Adrenal gland (tissue), 12 donors: ENCODE results near the gene G2E3. TPM values are rescaled to one million over a fixed set of nuclear protein-coding genes. Genes with fewer than 3 reads are reported as not detected.

Experiments
- DNase-seq, 7 donors: peaks; one replicate each; pipeline ENCODE4 v3.0.0-alpha.2; 2019 to 2020
- H3K27ac ChIP-seq, 5 donors: fragments of 200-600 bp; sonication (generic) in 4 of 5; 1 replicate in 3 of 5; 2 replicates in 2 of 5; pipeline versions ENCODE4 v1.5.1 to v1.8.0; 2016 to 2020; ENCODE audit warnings: mild to moderate bottlenecking in 1 of 5
- H3K27me3 ChIP-seq: fragments of 200-600 bp; 2 replicates; pipeline ENCODE4 v1.8.0; 2021
- H3K36me3 ChIP-seq, 2 donors: fragments of 200-600 bp; replicated peaks in 1 of 2; 1 replicate in 1 of 2; 2 replicates in 1 of 2; pipeline versions ENCODE4 v1.5.1 to v1.8.0; 2018 to 2022
- H3K4me1 ChIP-seq, 2 donors: fragments of 200-600 bp; replicated peaks in 1 of 2; 1 replicate in 1 of 2; 2 replicates in 1 of 2; pipeline versions ENCODE4 v1.5.1 to v1.8.0; 2018 to 2021
- H3K4me3 ChIP-seq, 4 donors: fragments of 200-600 bp; sonication (generic) in 3 of 4; one replicate each; pipeline ENCODE4 v1.5.1; 2016 to 2018
- H3K9me3 ChIP-seq, 3 donors: fragments of 200-600 bp; sonication (generic) in 1 of 3; replicated peaks in 1 of 3; 1 replicate in 2 of 3; 2 replicates in 1 of 3; pipeline versions ENCODE4 v1.5.1 to v1.8.0; 2016 to 2021
- CTCF ChIP-seq, 6 experiments: fragments of 450-650 bp in 4 of 6; fragments of 200-600 bp in 2 of 6; sonication (generic) in 1 of 6; IDR thresholded peaks; 1 replicate in 5 of 6; 2 replicates in 1 of 6; pipeline versions ENCODE4 v1.5.1 to v1.8.0; 2016 to 2021; ENCODE audit warnings: antibody characterized with exemption in 6 of 6, mild to moderate bottlenecking in 2 of 6, moderate library complexity in 1 of 6
- POLR2A ChIP-seq, 2 donors: fragments of 450-650 bp; IDR thresholded peaks; one replicate each; pipeline ENCODE4 v1.6.1; 2017; ENCODE audit warnings: antibody characterized with exemption in 2 of 2, mild to moderate bottlenecking in 2 of 2, moderate library complexity in 1 of 2
- WGBS, 4 donors: extraction: QIAGEN DNeasy Blood & Tissue Kit in 2 of 4; methylation state at CpG; one replicate each; pipeline versions ENCODE4 v1.1.5 to v1.1.7; 2013 to 2017; 5-methylcytosine and 5-hydroxymethylcytosine counted together
- intact Hi-C, 2 donors: fragments of 100-400 bp; cut with DNase I; formaldehyde crosslinking; loops; one replicate each; pipeline versions ENCODE4 v1.14.1 to v1.15.0; 2022 to 2023
- polyA plus RNA-seq, 3 donors: library from polyadenylated mRNA; stranded (reverse); fragments of 200-250 nt in 2 of 3; fragments of 350-450 nt in 1 of 3; fragmentation: Illumina TruSeq in 1 of 3; extraction: RNeasy Lipid Tissue Mini Kit (QIAGEN cat#74804) in 1 of 3; gene quantifications; one replicate each; pipeline ENCODE4 v1.2.3, GENCODE V29; 2013 to 2014
- total RNA-seq, 9 donors: library from RNA; depleted of rRNA in 4 of 9; stranded (reverse); fragments of >200 nt in 4 of 9; fragments of 120-200 nt in 1 of 9; fragmentation: NEBNext Ultra II Directional in 1 of 9; extraction: Animal tissue kit (Norgen Biotek cat#: 25700) in 1 of 9; gene quantifications; one replicate each; pipeline versions ENCODE4 v1.1.0 to v1.2.4, GENCODE V29; 2013 to 2023
- donor health status: healthy with polysubstance abuse.
- donor health status: Bipolar disorder and iron deficiency.
- donor health status: DM: yes; HTN: yes; CAD: no.
- donor health status: DM: no; HTN: no; CAD: no.
- donor health status: DM: no; HTN: no; CAD: no.
- donor health status: DM: yes; HTN: yes; CAD: no.

G2E3 gene
- total and polyA plus RNA-seq, 12 donors: 2.4 to 18.4 (median 9.7) TPM

DNA sequence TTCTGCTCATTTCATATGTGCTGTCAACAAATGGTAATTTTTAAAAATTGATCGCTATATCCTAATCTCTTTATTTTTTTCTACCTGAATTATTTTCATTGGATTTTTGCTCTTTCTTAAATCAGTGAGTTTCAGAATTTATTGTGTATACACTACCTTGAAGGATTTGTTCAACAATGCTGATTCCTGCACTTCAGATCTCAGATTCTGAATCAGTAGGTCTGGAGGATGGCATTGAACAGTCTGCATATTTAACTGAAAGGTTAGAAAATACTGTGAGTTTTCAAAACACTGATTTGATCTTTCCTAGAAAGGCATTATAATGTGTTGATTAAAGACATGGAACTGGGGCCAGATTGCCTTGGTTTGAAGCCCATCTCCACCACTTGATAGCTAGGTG lies 1.6 kb downstream of the G2E3 start:
- peaks cover 0 to 23% of the 10 kb centered on the region in 2 donors for H3K4me1 ChIP-seq
- intact Hi-C loops: no loop called here
- WGBS, 4 donors: 90 to 97% (median 96%) methylated on average over 1 of the region's 1 CpG
- TF ChIP-seq POLR2A (IDR thresholded peaks at IDR 0.05) (no peak), CTCF (IDR thresholded peaks at IDR 0.05) (no peak)
- DNase-seq: no peak
- no peak overlapping the region for H3K27ac ChIP-seq
- H3K9me3 ChIP-seq: no peaks in the 10 kb centered on the region
- no peaks in the 10 kb centered on the region for H3K27me3 ChIP-seq
- no peaks in the 10 kb centered on the region for H3K36me3 ChIP-seq
- H3K4me3 ChIP-seq: no peak overlapping the region

DNA sequence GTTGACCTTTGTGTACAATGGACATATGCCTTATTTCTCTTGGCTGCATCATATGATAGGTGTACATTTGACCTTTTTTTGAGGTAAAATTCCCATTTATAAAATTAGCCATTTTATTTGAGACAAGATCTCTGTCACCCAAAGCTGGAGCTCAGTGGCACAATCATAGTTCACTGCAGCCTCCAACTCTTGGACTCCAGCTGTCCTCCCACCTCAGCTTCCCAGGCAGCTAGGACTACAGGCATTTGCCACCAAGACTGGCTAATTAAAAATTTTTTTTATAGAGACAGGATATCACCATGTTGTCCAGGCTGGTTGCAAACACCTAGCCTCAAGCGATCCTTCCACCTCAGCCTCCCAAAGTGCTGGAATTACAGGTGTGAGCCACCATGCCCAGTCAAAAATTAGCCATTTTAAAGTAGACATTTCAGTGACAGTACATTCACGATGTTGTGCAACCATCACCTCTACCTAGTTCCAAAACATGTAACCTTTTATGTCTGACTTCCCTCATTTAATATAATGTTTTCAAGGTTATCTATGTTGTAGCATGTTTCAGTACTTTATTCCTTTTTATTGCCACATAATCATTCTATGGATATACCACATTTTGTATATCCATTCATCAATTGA lies 5.4 kb downstream of the G2E3 start:
- Histone ChIP-seq H3K27ac (no peak overlapping the region), H3K27me3 (no peaks in the 10 kb centered on the region), H3K4me1 (peaks cover 0 to 20% of the 10 kb centered on the region in 2 donors), H3K36me3 (no peaks in the 10 kb centered on the region), H3K4me3 (no peak overlapping the region), H3K9me3 (no peaks in the 10 kb centered on the region)
- intact Hi-C loops: no loop called here
- no peak for DNase-seq
- TF ChIP-seq POLR2A (IDR thresholded peaks at IDR 0.05) (no peak), CTCF (IDR thresholded peaks at IDR 0.05) (no peak)
- WGBS, 4 donors: 90 to 96% (median 95%) methylated on average over 2 of the region's 2 CpGs

DNA sequence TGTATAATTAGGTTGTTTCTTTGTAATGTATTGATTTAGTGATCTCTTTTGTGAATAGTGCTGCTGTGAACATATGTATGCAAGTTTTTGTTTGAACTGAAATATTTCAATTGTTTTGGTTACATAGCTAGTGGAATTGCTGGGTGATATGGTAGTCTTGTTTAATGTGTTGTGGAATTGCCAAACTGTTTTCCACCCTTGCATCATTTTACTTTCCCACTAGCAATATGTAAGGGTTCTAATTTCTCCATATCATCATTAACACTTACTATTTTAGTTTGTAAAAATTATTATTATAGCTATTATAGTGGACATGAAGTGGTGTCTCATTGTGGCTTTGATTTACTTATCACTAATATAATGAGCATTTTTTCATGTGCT lies 5.9 kb downstream of the G2E3 start:
- no peak overlapping the region for H3K4me3 ChIP-seq
- H3K9me3 ChIP-seq: no peaks in the 10 kb centered on the region
- no peak overlapping the region for H3K27ac ChIP-seq
- no peaks in the 10 kb centered on the region for H3K36me3 ChIP-seq
- no peak for DNase-seq
- H3K4me1 ChIP-seq: peaks cover 0 to 16% of the 10 kb centered on the region in 2 donors
- no peaks in the 10 kb centered on the region for H3K27me3 ChIP-seq
- TF ChIP-seq CTCF (IDR thresholded peaks at IDR 0.05) (no peak), POLR2A (IDR thresholded peaks at IDR 0.05) (no peak)
- intact Hi-C loops: no loop called here

- 79 to 92% (median 84%) methylated on average over 2 of the region's 2 CpGs for WGBS, 4 donors
- TF ChIP-seq POLR2A (IDR thresholded peaks at IDR 0.05): no peak
- TF ChIP-seq CTCF (IDR thresholded peaks at IDR 0.05): no peak
These were observed 10.4 kb downstream of the G2E3 start for GRCh38 chr14:30569216-30569902.

More at GRCh38 chr14:30569216-30569902, 10.4 kb downstream of the G2E3 start:
- Histone ChIP-seq H3K27ac (no peak overlapping the region), H3K4me1 (no peaks in the 10 kb centered on the region), H3K36me3 (no peaks in the 10 kb centered on the region), H3K27me3 (no peaks in the 10 kb centered on the region), H3K9me3 (no peaks in the 10 kb centered on the region), H3K4me3 (no peak overlapping the region)
- intact Hi-C loops: no loop called here
- no peak for DNase-seq
